ENCODE results near the gene PIH1D1.

The PIH1D1 gene

GRCh38 chr19:49409441-49410029 lies 42.1 kb downstream of the PIH1D1 start:
- DNase-seq (ENCODE audit: low spot score), result no peak
- no peak for TF ChIP-seq CTCF (IDR thresholded peaks at IDR 0.05; ENCODE audit: borderline replicate concordance, control extremely low read depth, extremely low read depth, insufficient read depth, missing control alignments)
- in situ Hi-C loops (cut with MboI; ENCODE audit: low sequenced_read_pairs, unreplicated experiment), result no loop called here

- DNase-seq (ENCODE audit: low spot score), result no peak
- in situ Hi-C loops (cut with MboI; ENCODE audit: low sequenced_read_pairs, unreplicated experiment), result no loop called here
Observed at GRCh38 chr19:49408816-49409440, 42.7 kb downstream of the PIH1D1 start.

GRCh38 chr19:49407482-49408015 lies 44.1 kb downstream of the PIH1D1 start:
- DNase-seq (ENCODE audit: low spot score), result no peak
- TF ChIP-seq CTCF (IDR thresholded peaks at IDR 0.05; ENCODE audit: borderline replicate concordance, control extremely low read depth, extremely low read depth, insufficient read depth, missing control alignments), result no peak
- in situ Hi-C loops (cut with MboI; ENCODE audit: low sequenced_read_pairs, unreplicated experiment), result no loop called here

More at GRCh38 chr19:49408816-49409440, 42.7 kb downstream of the PIH1D1 start:
- no peak for TF ChIP-seq CTCF (IDR thresholded peaks at IDR 0.05; ENCODE audit: borderline replicate concordance, control extremely low read depth, extremely low read depth, insufficient read depth, missing control alignments)

- no peak for DNase-seq (ENCODE audit: low spot score)
- in situ Hi-C loops (cut with MboI; ENCODE audit: low sequenced_read_pairs, unreplicated experiment), result no loop called here
- TF ChIP-seq CTCF (IDR thresholded peaks at IDR 0.05; ENCODE audit: borderline replicate concordance, control extremely low read depth, extremely low read depth, insufficient read depth, missing control alignments), result no peak
Observed at GRCh38 chr19:49407079-49407478, 44.5 kb downstream of the PIH1D1 start.

- in situ Hi-C loops (cut with MboI; ENCODE audit: low sequenced_read_pairs, unreplicated experiment), result no loop called here
- no peak for DNase-seq (ENCODE audit: low spot score)
- no peak for TF ChIP-seq CTCF (IDR thresholded peaks at IDR 0.05; ENCODE audit: borderline replicate concordance, control extremely low read depth, extremely low read depth, insufficient read depth, missing control alignments)
Observed at GRCh38 chr19:49403404-49404187, 48.0 kb downstream of the PIH1D1 start.

GRCh38 chr19:49400029-49400428 lies 51.6 kb downstream of the PIH1D1 start:
- DNase-seq (ENCODE audit: low spot score), result no peak
- in situ Hi-C loops (cut with MboI; ENCODE audit: low sequenced_read_pairs, unreplicated experiment), result no loop called here
- no peak for TF ChIP-seq CTCF (IDR thresholded peaks at IDR 0.05; ENCODE audit: borderline replicate concordance, control extremely low read depth, extremely low read depth, insufficient read depth, missing control alignments)
